ENCODE results near the gene TAGLN. TPM values are rescaled to one million over a fixed set of nuclear protein-coding genes. Genes with fewer than 3 reads are reported as not detected.

Gene TAGLN
- total and polyA plus RNA-seq, 9 of the 15 experiments (the other 6 are each of a cell fraction or from before 2014, with no cell fraction given) = 0.21 to 4.9 (median 1.1) TPM

- peak; percentile 38; the same call in 1 of the 3 replicates for ATAC-seq
- H2AFZ ChIP-seq (ENCODE audit: low read depth, low read length) = no peak overlapping the region
- WGBS (ENCODE audit: insufficient coverage, low coverage, missing lambda C conversion rate) = 72% methylated on average over 6 of the region's 6 CpGs
- H3K36me3 ChIP-seq (ENCODE audit: control insufficient read depth, insufficient read depth, low read length) = peaks cover 50% of the 10 kb centered on the region; the same call in 2 of the 3 replicates
- no peak for DNase-seq (ENCODE audit: extremely low read depth in 1 of 4, low spot score in 3 of 4)
- CTCF ChIA-PET (ENCODE audit: low intra/inter-chr PET ratio) = no interaction called here
- no peak overlapping the region for H3K4me3 ChIP-seq
- H3K27ac ChIP-seq (ENCODE audit: extremely low read depth, low read depth, low read length) = no peak overlapping the region
- no peaks in the 10 kb centered on the region for H3K9me1 ChIP-seq (ENCODE audit: control insufficient read depth, insufficient read depth, low read length)
- H3K4me2 ChIP-seq (ENCODE audit: insufficient read depth, low read length) = no peak overlapping the region
- H4K20me1 ChIP-seq (replicated peaks; ENCODE audit: control insufficient read depth, insufficient read depth, low read length) = no peaks in the 10 kb centered on the region
- in situ Hi-C loops (cut with MboI) (loop anchor here (25.0 kb wide), 1 partner anchor 727 kb away; no protein-coding TSS in a partner anchor), intact Hi-C loops (cut with micrococcal nuclease) (no loop called here)
- H3K9me3 ChIP-seq (replicated peaks; ENCODE audit: control insufficient read depth, insufficient read depth, low read depth, low read length) = no peaks in the 10 kb centered on the region
- 0 out of 6 replicates have a peak, but pooled peaks of 1 of the 3 experiments have one; percentile 17 for TF ChIP-seq CTCF (IDR thresholded peaks at IDR 0.05 in 2 of 3, conservative IDR thresholded peaks at IDR 0.05 in 1 of 3; ENCODE audit: insufficient read depth in 2 of 3, low read depth in 1 of 3, low read length in 3 of 3)
- no peak for TF ChIP-seq ETV6 (IDR thresholded peaks at IDR 0.05; ENCODE audit: borderline replicate concordance in 1 of 2, low read depth in 2 of 2, low read length in 1 of 2)
- no peak for TF ChIP-seq ETV6 (CRISPR knock-in tag; IDR thresholded peaks at IDR 0.05; ENCODE audit: borderline replicate concordance)
- H3K4me1 ChIP-seq (replicated peaks in 1 of 2; ENCODE audit: control insufficient read depth in 2 of 2, insufficient read depth in 2 of 2, low read length in 2 of 2) = no peaks in the 10 kb centered on the region
- peaks cover 3% of the 10 kb centered on the region; the same call in 1 of the 3 replicates for H3K79me2 ChIP-seq (ENCODE audit: control insufficient read depth, insufficient read depth, low read length)
- H3K9ac ChIP-seq (ENCODE audit: insufficient read depth in 1 of 2, low read depth in 2 of 2, low read length in 2 of 2) = no peak overlapping the region
- FAIRE-seq = no peak
- POLR2A ChIA-PET = interaction anchor here (1.0 kb wide), 1 partner anchor 86 kb away, joined by 3 read pairs; no protein-coding TSS in a partner anchor
- BruUV-seq (replicated peaks) = no TSS peak
- H3K27me3 ChIP-seq (ENCODE audit: control insufficient read depth in 2 of 2, insufficient read depth in 2 of 2, low read length in 2 of 2) = no peaks in the 10 kb centered on the region
These were observed 40.1 kb downstream of the TAGLN start for GRCh38 chr11:117239295-117239694.

Data from K562 (cell line).